ENCODE measurements around the gene RAB3A.
A peak's percentile ranks its signal among the peaks of the same experiment; 100 is the strongest.

The RAB3A gene, protein sequence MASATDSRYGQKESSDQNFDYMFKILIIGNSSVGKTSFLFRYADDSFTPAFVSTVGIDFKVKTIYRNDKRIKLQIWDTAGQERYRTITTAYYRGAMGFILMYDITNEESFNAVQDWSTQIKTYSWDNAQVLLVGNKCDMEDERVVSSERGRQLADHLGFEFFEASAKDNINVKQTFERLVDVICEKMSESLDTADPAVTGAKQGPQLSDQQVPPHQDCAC

GRCh38 chr19:18203863-18204393, at the start of gene RAB3A:
Gene RAB3A, minus strand, starts transcription at chr19:18204042. Its CDS starts 1,302 bp downstream, at chr19:18202740.
- FAIRE-seq (peak; percentile 99), DNase-seq (ENCODE audit: insufficient read length, low spot score) (peak; percentile 99)

GRCh38 chr19:18253130-18253529, 49.3 kb upstream of the RAB3A start:
- FAIRE-seq (no peak), DNase-seq (ENCODE audit: insufficient read length, low spot score) (no peak)

DNA sequence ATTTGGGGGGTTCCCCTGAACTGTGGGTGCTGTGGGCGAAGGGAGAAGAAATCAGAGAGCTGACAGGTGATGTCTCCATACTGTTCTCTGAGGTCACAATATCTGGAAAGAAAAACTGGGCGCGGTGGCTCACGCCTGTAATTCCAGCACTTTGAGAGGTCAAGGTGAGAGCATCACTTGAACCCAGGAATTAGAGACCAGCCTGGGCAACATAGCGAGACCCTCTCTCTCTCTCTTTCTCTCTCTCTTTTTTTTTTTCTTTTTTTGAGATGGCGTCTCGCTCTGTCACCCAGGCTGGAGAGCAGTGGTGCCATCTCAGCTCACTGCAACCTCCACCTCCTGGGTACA, 48.5 kb upstream of the RAB3A start:
- DNase-seq (ENCODE audit: insufficient read length, low spot score), result no peak
- FAIRE-seq, result no peak

DNA sequence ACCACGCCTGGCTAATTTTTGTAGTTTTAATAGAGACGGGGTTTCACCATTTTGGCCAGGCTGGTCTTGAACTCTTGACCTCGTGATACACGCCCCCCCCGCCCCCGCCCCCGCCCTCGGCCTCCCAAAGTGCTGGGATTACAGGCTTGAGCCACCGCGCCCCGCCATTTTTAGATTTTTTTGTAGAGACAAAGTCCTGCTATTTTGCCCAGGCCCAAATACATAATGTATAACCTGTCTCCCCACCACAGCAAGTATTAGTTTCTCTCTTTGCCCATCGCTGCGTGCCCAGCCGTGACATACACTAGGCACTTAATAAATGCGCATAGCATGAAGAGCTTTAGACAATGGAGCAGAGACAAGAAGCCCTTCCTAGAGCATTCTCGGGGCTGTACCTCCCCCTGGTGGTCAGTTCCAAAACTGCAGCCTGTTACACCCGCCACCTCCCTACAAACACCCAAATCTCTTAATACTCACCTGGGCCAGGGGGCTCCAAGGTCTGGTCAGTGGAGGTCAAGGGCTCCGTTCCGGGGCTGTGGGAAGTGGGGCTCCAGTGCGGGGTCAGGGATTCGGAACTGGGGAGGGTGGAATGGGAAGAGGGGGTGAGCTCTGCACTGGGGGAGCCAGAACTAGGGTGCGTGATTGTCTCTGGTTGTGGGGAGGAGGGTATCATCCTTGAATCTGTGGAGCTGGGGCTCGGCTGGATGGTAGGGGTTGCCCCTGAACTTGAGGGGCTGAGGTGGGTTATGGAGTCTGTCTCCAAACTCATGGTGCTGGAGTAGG, 47.9 kb upstream of the RAB3A start:
- peak; percentile 89 for DNase-seq (ENCODE audit: insufficient read length, low spot score)
- FAIRE-seq, result peak; percentile 96

DNA sequence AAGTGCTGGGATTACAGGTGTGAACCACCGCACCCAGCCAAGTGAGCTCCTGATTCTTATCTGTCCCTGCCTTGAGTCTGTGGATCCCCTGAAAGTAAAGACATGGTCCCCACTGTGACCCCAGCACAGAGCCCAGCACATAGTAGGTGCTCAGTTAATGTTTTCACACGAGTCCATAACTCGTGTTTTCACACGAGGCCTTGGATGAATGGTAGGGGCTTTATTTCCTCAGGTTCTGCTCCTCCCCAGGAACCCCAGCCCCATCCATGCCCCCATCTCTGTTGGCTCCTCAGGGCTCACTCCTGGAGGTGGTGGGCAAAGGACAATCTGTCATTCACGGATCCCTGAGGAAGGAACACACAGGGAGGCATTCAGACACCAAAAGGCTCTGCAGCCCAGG, 46.0 kb upstream of the RAB3A start:
- FAIRE-seq, result no peak
- no peak for DNase-seq (ENCODE audit: insufficient read length, low spot score)

- no peak for FAIRE-seq
- DNase-seq (ENCODE audit: insufficient read length, low spot score), result no peak
Observed at GRCh38 chr19:18245297-18245696, 41.5 kb upstream of the RAB3A start.

GRCh38 chr19:18239303-18239702, 35.5 kb upstream of the RAB3A start:
- no peak for DNase-seq (ENCODE audit: insufficient read length, low spot score)
- FAIRE-seq, result no peak

- no peak for DNase-seq (ENCODE audit: insufficient read length, low spot score)
Observed at GRCh38 chr19:18234194-18234593, 30.4 kb upstream of the RAB3A start.

DNA sequence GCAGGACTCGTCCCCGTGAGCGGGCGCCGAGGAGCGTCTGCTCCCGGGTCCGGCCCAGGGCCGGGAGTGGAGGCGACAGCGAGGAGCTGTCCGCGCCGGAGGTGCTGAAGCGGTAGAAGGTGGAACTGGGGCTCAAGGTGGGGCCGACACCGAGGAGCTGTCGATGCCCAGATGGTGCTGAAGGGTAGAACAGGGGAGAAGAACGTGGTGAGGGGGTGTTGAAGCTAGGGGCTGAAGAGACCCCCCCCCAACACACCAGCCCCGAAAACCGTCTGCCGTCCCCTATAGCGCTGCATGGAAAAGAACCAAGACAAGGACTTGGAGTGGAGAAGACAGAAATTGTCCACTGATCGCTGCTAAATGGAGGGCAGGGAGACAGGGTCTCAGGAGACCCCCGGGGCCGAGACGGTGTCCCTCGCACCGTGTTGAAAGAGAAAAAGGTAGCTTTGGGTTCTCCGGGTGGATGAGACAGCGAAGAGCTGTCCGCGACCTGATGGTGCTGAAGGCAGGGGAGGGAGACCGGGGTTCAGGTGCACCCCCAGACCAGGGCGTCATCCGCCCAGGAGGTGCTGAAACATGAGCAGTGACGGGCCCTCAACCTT, 29.5 kb upstream of the RAB3A start:
- DNase-seq (ENCODE audit: insufficient read length, low spot score) (peak; percentile 58), FAIRE-seq (no peak)

More at GRCh38 chr19:18234194-18234593, 30.4 kb upstream of the RAB3A start:
- FAIRE-seq, result no peak

DNA sequence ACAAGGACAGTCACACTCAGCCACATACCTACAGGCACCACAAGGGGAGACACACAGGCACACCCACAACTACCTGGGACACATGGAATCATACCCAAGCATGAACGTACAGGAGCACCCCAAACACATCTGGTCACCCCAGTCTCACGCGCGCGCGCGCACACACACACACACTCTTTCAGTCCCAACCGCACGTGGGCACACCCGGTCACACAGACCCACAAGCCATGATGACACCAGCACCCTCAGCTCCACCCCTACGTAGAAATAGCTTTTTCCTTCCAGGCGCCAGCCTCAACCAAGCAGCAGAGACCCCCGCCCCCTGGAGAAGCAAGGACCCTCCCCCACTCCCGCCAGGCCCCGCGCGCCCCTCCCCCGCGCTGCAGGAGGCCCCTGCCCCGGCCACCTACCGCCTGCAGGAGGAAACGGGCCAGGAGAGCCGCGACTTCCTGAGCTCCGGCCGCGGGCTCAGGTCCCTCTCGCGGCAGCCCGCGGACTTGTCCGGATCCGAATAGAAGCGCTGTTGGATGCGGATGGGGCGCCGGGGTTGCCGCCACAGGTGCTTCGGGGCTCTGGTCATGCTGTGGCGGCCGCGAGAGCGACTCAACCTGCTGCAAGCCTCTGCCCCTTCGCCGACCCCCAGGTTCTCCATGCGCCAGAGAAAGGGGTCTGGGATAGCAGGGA, 28.8 kb upstream of the RAB3A start:
- DNase-seq (ENCODE audit: insufficient read length, low spot score), result no peak
- no peak for FAIRE-seq

GRCh38 chr19:18231775-18232174, 27.9 kb upstream of the RAB3A start:
- DNase-seq (ENCODE audit: insufficient read length, low spot score), result no peak
- no peak for FAIRE-seq

DNA sequence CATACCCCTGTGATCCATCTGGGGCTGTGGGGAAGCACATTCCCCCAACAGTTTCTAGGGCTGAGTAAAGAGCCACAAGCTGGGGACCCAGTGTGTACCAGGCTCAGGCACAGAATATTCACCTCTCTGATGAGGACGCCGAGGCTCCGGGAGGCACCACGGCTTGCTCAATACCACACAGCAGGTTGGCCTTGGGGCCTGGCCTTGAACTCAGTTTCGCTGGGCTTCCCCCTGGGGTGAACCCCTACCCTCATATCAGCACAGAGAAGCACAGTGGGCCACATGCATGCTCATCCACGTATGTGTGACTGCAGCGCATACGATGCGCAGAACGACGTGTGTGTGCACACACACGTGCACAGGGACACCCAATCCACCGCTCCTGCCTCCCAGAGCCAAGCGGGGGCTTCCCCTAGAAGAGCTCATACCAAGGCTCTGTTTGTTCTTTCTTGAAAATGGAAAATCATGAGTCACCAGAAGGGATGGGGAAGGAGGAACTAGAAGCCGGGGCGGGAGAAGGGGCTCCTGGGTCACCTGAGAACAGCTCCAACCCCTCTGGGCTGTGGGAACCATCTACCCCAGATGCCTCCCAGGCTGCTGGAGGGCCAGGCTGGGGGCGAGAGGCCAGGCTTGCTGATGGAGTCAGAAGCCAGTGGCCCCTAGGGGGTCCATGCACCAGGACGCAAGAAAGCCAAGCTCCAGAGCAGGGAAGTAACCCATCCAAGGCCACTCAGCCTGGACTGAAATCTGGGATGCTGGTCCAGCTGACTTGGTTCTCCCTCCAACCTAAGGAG, 27.3 kb upstream of the RAB3A start:
- no peak for DNase-seq (ENCODE audit: insufficient read length, low spot score)
- FAIRE-seq, result no peak

- no peak for FAIRE-seq
Observed at GRCh38 chr19:18229915-18230314, 26.1 kb upstream of the RAB3A start.

GRCh38 chr19:18229474-18229873, 25.6 kb upstream of the RAB3A start:
- DNase-seq (ENCODE audit: insufficient read length, low spot score), result no peak
- no peak for FAIRE-seq

More at GRCh38 chr19:18229915-18230314, 26.1 kb upstream of the RAB3A start:
- DNase-seq (ENCODE audit: insufficient read length, low spot score), result no peak

DNA sequence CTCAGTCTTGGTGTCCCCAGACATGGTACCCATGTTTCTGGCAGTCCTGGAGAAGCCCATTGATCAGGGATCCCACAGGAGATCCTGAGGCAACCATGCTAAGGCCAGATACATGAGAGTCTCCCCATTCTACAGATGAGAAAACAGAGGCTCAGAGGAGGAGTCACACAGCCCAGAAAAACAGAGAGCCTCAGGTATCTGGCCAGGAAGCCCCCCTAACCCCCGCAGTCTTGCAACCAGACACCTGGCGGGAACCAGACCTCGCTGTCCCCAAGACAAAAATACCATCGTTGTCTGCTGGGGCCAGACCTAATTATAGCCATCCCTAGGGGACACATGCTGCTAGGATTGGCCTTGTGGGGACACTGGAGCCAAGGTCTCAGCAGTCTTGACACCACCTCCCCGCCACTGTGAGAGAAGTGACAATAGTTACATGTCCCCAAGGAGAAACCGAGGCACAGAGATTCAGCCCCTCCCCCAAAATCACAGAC, 24.0 kb upstream of the RAB3A start:
- FAIRE-seq, result no peak

GRCh38 chr19:18226956-18227780, 23.3 kb upstream of the RAB3A start:
- FAIRE-seq, result no peak

More for the DNA sequence above, 24.0 kb upstream of the RAB3A start:
- no peak for DNase-seq (ENCODE audit: insufficient read length, low spot score)

DNA sequence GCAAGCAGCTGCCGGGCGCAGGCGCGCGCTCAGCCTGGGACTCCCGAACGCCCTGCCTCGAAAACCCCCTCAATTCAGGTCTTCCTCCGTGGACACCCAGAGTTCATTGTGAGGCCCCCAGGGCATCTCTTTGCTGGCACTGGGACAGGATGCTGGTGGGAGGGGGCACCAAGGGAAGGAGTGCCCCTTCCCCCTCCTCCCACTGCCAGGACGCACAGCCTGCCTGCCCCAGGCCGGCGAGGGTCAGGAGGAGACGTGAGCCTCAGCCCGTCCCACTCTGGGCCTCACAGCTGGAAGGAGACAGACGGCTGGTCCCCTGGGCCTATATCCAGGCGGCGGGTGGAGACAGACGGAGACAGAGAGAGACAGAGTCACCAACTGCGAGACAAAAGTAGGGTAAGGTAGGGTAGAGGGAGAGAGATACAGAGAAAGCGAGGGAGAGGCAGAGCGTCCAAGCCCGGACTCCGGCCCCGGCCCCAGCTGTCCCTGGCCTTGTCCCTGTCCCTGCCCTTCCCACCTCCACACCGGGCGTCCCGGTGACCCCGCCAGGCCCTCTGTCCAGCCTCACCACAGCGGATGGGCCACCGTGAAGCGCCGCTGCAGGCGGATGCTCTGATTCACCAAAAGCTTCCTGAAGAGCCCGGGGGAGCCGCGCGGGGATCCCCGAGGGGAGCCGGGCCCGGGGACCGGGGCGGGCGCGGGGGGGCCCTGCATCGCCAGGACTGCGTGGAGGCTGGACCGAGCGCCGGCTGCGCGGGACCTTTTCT, 22.0 kb upstream of the RAB3A start, which contains the start of gene PDE4C:
PDE4C (minus strand) TSS at position 737 of the 767 bp plus-strand sequence; CDS start at position 714, 23 bp downstream.
- DNase-seq (ENCODE audit: insufficient read length, low spot score) (no peak), FAIRE-seq (no peak)

More at GRCh38 chr19:18226956-18227780, 23.3 kb upstream of the RAB3A start:
- DNase-seq (ENCODE audit: insufficient read length, low spot score), result no peak

DNA sequence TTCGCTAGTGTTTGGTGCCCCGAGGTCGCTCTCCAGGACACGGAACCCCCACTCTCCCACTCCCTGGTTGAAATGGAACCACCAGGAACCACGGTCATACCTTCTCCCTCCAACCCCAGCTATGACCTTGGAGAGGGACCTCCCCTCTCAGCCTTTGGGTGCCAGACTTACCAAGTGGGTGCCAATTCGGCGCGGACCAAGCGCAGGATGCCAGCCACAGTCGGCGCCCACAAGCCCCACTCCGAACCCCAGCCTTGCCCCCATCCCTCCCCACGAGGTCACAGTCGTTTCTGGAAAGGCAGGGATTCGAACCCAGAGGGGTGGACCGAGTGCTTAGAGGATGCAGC, 21.5 kb upstream of the RAB3A start:
- FAIRE-seq, result no peak
- DNase-seq (ENCODE audit: insufficient read length, low spot score), result no peak
